Limb (tissue), 2 donors: ENCODE measurements around the gene EML4.
"Not testable (repeated sequence)": the region's sequence is repeated elsewhere in the genome, so short reads cannot be mapped to it uniquely, and the experiment has no call there.

Experiments used
- DNase-seq, 2 donors: peaks; one replicate each; pipeline ENCODE4 v3.0.0-alpha.2; 2016; ENCODE audit errors: extremely low spot score in 2 of 2

Gene EML4

DNA sequence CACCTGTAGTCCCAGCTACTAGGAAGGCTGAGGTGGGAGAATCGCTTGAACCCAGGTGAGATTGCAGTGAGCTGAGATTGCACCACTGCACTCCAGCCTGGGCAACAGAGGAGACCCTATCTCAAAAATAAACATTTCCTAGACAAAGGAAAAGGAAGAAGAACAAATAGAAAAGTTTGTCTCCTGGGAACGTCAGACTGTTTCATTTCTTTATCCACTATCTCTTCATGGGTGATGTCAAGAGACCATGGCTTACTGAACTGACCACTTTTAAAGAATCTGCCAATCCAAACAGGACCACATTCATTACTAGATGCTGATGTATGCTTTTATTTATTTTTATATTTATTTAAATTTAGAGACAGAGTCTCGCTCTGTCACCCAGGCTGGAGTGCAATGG is 165.1 kb downstream of the EML4 start:
- no peak for DNase-seq

DNA sequence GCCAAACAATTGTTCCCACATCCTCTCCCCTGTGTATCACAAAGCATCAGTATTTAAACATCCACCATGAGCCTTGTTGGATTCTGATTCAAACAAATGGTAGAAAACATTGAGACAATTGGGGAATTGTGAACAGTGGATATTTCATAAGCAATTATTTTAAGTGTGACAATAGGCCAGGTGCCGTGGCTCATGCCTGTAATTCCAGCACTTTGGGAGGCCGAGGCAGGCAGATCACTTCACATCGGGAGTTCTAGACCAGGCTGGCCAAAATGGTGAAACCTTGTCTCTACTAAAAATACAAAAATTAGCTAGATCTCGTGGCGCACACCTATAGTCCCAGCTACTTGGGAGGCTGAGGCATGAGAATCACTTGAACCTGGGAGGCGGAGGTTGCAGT is 165.7 kb downstream of the EML4 start:
- not testable (repeated sequence) for DNase-seq

- no peak for DNase-seq
Observed at GRCh38 chr2:42335514-42336104, 166.5 kb downstream of the EML4 start.

DNA sequence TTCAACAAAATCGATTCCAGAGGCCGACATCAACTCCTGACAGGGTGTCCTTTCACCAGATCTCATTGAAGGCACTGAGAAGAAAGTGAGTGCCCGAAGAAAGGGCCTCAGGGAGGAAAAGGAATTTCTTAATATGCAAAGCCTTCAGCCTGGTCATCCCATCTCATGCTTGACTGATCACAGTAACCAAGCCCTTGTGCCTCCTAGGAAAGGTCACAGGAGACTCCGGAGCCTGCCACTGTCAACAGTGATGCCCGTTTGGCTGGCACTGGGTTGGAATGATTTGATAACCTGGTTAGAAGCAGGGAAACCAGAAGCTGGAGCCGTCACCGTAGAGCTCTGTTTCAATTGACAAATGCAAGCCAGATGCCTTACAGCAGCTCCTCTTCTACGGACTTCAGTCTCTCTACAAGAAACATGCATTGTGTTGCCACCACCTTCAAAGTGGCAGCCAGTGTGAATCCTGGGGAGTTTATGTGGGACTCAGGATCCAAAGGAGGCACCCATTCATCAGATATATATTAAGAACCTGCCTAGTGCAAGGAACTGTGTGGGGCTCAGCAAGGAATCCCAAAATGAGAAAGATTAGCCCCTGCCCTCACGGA is 167.3 kb downstream of the EML4 start:
- DNase-seq, result no peak

- DNase-seq, result no peak
Observed at GRCh38 chr2:42337356-42337820, 168.2 kb downstream of the EML4 start.

DNA sequence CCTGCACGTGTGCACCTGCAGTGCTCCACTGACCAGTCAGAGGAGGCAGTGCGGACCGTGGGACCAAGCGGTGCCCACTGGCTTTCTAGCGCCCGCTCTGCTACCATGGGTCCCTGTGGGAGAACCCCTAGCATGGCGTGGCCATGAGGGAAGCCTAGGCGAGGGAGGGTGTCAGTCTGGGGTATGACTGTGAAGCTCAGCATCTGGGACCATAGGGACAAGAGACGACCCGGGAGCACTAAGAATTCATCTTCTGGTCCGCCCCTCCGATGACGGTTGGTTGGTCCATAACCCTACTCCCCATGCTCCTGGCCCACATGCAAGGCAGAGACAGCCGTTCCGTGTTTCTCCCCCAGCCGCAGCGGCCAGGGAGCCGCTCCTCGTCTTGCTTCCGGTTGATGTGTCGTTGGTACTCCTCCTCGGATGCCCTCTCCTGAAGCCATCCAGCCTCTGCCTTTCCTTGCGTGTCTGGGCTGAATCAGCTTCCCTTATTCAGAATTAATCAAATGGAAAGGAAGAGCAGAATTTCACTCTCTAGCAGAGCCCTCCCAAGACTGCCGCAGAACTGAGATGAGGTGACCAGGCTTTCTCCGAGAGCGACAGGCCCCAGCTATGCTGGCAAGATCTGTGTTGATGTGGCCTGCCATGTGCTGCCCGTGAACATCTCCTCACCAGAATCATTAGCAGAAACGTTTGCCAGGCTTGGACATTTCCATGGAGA is 168.9 kb downstream of the EML4 start:
- no peak for DNase-seq

DNA sequence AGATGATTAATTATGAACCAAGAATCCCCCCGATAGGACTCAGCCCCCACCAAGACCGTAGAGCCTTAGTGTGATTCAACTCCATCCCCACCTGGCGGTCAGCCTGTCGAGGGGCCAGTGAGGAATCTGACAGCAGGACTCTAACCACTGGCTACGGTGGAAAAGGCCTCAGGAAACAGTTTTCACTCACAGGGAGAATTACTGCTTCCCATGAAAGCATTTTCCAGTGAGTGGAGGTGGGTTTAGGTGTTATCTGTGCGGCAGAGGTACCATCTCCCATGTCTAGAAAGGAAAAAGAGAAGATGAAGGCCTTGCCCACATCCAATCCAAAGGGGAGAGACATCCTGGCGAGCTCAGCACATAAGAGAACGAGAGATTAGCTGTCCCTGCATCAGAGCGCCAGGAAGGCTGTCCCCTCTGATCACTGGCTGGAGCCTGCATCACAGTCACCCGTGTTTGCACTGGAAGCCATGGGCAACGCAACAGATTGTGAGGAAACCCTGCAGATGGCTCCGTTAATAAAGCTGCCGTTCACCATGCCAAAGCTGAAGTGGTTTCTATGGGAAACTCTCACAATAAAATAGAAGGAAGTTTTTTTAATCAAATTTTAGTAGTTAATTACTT is 169.5 kb downstream of the EML4 start:
- DNase-seq, result no peak

- DNase-seq, result no peak
Observed at GRCh38 chr2:42339191-42339912, 170.2 kb downstream of the EML4 start.

GRCh38 chr2:42340045-42340937 is 171.1 kb downstream of the EML4 start:
- DNase-seq, result no peak

GRCh38 chr2:42340938-42341636 is 171.9 kb downstream of the EML4 start:
- DNase-seq, result no peak

DNA sequence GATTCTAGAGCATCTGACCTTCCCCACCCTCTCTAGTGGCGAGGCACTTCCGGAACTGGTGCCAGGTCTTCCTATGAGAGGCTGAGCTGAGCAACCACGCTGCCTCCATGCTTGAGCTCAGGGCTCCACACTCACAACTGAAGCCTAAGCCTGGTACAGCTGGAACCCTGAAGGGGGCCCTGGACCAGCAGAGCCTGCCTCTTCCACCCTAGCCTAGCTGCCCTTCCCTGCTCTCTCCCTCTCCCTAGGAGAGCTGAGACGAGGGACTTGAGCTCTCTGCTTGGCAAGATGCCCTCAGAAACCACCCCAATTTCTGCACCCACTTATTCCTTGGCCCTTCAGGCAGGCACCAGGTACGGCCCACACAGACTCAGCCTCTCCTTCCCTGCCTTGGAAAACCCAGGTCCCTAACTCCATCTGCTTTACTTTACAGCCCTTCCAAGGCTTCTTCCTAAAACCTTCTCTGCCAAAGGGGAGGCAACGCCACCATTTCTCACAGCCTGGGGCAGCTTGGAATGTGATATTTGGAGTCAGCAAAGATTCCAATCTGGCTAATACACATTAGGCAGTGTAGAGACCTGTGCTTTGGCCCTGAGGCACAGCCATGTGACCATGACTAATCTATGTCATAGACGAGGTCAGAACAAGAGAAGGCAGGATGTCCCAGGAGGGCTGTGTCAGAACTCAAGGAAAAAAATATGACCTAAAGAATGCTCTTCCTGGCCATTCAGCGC is 173.1 kb downstream of the EML4 start:
- no peak for DNase-seq

DNA sequence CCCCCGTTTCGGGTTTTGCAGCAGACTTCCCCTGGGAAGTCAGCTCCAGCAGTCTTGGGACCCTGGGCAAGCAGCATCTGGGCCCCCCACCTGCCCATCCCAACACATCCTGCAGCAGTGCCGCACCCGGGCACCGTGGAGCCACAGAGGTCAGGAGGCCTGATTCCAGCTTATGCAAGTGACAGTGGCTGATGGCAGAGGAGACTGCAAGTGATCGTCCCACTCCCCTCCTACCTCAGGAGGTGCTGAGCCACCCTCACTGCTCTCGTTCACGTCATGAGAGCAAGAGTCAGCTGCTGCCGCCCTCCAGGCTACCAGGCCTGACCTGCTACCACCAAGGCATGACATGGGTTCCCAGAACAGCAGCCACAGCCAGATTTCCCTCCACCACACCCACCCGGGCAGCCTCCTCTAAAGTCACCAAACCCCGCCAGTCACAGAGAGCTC is 173.7 kb downstream of the EML4 start:
- DNase-seq, result no peak

- no peak for DNase-seq
Observed at GRCh38 chr2:42345986-42346385, 176.8 kb downstream of the EML4 start.

- not testable (repeated sequence) for DNase-seq
Observed at GRCh38 chr2:42346856-42347255, 177.7 kb downstream of the EML4 start.

DNA sequence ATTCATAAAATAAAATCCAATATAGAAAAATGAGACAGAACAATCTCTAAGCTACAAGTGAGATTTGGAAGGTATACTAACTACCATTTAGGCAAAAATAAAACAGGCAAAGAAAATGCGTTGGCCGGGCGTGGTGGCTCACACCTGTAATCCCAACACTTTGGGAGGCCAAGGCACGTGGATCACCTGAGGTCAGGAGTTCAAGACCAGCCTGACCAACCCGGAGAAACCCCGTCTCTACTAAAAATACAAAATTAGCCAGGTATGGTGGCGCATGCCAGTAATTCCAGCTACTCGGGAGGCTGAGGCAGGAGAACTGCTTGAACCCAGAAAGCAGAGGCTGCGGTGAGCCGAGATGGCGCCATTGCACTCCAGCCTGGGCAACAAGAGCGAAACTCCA is 178.4 kb downstream of the EML4 start:
- DNase-seq, result not testable (repeated sequence)

DNA sequence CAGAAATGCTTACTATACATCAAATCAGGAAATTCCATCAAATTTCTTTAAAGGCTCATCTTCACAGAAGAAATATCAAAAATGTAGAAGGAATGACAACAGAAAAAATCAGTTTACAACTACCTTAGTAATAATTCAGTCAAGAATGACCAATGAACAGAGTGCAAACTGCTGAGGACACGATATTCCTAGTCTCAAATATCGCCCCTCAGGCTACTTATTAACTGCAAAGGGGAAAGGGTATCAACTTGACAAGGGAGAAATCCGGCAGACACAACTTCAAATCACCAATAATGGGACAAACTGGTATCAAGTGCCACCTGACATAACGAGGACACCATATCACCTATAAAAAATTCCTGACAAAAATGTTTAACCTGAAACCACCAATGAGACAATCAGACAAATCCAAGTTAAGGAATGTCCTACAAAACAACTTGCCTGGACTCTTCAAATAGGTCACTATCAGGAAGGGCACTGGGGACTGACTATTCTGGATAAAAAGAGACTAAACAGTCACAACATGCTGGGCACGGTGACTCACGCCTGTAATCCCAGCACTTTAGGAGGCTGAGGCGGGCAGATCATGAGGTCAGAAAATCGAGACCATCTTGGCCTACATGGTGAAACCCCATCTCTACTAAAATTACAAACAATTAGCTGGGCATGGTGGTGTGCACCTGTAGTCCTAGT is 179.1 kb downstream of the EML4 start:
- DNase-seq, result no peak

DNA sequence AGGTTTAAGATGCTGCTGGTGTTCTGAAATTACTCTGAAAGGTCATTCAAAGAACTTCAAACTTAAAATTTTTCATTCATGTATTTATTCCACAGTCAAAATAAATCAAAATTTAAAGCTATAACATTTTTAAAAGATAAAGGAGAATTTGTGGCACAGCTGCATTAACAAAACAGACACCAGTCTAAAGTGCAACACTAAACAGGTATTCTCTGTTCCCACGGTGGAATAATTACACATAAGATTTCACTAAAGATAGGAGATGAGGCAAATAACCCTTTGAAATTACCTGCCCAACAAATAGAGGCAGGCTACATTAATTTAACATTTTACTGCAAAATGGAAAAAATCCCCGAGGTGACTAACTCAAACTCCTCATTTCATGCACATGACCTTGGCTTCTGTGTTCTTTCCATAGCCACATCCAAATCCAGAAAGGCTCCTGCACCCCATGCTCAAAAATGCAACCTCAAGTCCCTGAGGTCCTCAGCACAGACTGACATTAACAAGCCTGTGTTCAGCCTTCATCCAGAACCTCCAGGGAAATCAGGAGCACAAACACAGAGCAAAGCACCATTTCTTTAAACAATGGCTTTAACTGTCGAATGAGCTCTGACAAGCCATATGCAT is 181.4 kb downstream of the EML4 start:
- DNase-seq, result no peak

- DNase-seq, result no peak
Observed at GRCh38 chr2:42351864-42352263, 182.7 kb downstream of the EML4 start.
